Measurements from ENCODE around the gene PARN. TPM values are rescaled to one million over a fixed set of nuclear protein-coding genes. Genes with fewer than 3 reads are reported as not detected.

PARN gene
- polyA plus RNA-seq, 3 donors: 18.4 to 24.4 (median 19.1) TPM

DNA sequence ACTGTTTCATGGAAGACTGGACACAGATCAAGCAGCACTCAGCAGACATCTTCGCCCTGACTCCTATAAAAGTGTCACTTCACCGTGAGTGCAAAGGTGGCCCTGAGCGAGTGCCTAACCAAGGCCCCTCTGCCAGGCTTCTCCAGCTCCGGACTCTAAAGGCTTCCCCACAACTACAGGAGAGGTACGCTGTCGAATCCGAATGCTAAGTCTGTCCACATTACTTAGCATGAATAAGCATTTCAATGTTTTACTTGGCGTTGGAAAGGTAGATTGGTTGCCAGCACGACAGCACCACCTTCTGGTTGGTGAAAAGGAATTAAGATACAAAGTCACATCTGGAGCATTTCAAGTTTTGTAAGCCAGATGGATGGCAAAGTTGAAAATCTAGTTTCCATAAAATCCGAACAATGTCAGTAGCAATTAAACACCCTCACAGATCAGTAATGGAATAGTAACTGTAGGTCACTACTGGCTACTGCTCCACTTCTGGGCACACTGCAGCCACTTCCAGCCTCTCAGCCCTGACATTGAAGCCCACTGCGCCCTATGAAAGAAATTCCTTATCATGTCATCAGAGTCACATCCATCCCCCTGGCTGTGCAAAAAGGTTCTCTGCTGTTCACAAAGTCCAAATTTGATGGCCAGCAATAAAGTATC, 100.9 kb downstream of the PARN start:
- no peaks in the 10 kb centered on the region for H3K27me3 ChIP-seq (ENCODE audit: control insufficient read depth in 2 of 2, insufficient read depth in 2 of 2, low read length in 2 of 2)
- intact Hi-C loops (cut with micrococcal nuclease): loop anchor here (1.0 to 5.0 kb wide), 5 partner anchors 227 to 607 kb away; partner anchors contain the start of gene ERCC4 (in 1 of the 2)
- H3K27ac ChIP-seq (ENCODE audit: low read depth in 1 of 2, low read length in 2 of 2): no peak overlapping the region
- Mint-ChIP-seq H3K4me1 (peaks cover 6% of the 10 kb centered on the region), H3K9me3 (peaks cover 0 to 2% (median 0%) of the 10 kb centered on the region in 7 donors), H3K4me3 (no peak overlapping the region), H3K36me3 (peaks cover 23 to 35% of the 10 kb centered on the region in 2 donors), H3K27me3 (ENCODE audit: low read depth in 3 of 3) (no peaks in the 10 kb centered on the region), H3K27ac (peak overlapping the region in 1 of 7 donors; percentile 49)
- H3K4me3 ChIP-seq (replicated peaks in 1 of 3; ENCODE audit: low read depth in 2 of 3, low read length in 3 of 3): peak overlapping the region in 1 of 3 experiments; percentile 10
- peaks cover 4% of the 10 kb centered on the region in 2 donors for H3K4me1 ChIP-seq (ENCODE audit: control insufficient read depth in 1 of 2, insufficient read depth in 2 of 2, low read length in 2 of 2)
- 78% methylated on average over 3 of the region's 11 CpGs for WGBS (ENCODE audit: insufficient coverage)
- peak overlapping the region; percentile 19 for H2AFZ ChIP-seq (ENCODE audit: insufficient read depth, low read depth, low read length, poor library complexity, severe bottlenecking)
- H3K4me2 ChIP-seq (replicated peaks; ENCODE audit: extremely low read depth, low read length, poor library complexity, severe bottlenecking): peak overlapping the region; percentile 37
- H3K36me3 ChIP-seq (replicated peaks in 1 of 2; ENCODE audit: control insufficient read depth in 1 of 2, insufficient read depth in 2 of 2, low read length in 2 of 2): peaks cover 2 to 22% of the 10 kb centered on the region in 2 donors
- H3K79me2 ChIP-seq (ENCODE audit: insufficient read depth, low read length): no peaks in the 10 kb centered on the region
- no peak overlapping the region for H3K9ac ChIP-seq (ENCODE audit: insufficient read depth, low read length, poor library complexity, severe bottlenecking)
- DNase-seq: peak; percentile 58 to 64 (median 60)
- peaks cover 5% of the 10 kb centered on the region for H4K20me1 ChIP-seq (ENCODE audit: insufficient read depth, low read length)
- no peaks in the 10 kb centered on the region for H3K9me3 ChIP-seq (replicated peaks in 1 of 2; ENCODE audit: control insufficient read depth in 1 of 2, insufficient read depth in 1 of 2, low read length in 2 of 2)
- TF ChIP-seq, protein P1, sequence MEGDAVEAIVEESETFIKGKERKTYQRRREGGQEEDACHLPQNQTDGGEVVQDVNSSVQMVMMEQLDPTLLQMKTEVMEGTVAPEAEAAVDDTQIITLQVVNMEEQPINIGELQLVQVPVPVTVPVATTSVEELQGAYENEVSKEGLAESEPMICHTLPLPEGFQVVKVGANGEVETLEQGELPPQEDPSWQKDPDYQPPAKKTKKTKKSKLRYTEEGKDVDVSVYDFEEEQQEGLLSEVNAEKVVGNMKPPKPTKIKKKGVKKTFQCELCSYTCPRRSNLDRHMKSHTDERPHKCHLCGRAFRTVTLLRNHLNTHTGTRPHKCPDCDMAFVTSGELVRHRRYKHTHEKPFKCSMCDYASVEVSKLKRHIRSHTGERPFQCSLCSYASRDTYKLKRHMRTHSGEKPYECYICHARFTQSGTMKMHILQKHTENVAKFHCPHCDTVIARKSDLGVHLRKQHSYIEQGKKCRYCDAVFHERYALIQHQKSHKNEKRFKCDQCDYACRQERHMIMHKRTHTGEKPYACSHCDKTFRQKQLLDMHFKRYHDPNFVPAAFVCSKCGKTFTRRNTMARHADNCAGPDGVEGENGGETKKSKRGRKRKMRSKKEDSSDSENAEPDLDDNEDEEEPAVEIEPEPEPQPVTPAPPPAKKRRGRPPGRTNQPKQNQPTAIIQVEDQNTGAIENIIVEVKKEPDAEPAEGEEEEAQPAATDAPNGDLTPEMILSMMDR (IDR thresholded peaks at IDR 0.05): peak; percentile 76

DNA sequence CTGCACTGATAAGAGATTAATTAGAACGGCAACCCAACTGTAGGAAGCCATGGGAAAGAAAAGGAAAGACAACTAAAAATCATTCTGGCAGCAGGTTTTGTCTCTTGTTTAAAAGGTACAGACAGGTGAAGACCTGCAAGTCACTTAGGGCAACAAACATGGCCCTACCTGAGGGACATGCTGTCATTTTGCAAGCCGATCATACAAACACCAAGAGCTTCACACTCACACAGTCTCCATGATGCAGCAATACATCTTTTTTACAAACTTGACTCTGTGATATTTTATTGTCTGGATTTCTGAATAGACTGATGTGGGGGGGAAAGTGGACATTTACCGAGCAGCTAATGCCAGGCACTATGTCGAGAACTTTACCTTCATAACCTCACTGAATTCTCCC, 101.8 kb downstream of the PARN start:
- 100% methylated on average over 1 of the region's 4 CpGs for WGBS (ENCODE audit: insufficient coverage)

More for the DNA sequence above, 101.8 kb downstream of the PARN start:
- H3K27ac Mint-ChIP-seq: peak overlapping the region in 1 of 7 donors; percentile 6
- no peaks in the 10 kb centered on the region for H3K27me3 ChIP-seq (ENCODE audit: control insufficient read depth in 2 of 2, insufficient read depth in 2 of 2, low read length in 2 of 2)
- no peak for DNase-seq
- peaks cover 21 to 28% of the 10 kb centered on the region in 2 donors for H3K36me3 Mint-ChIP-seq
- H3K9me3 ChIP-seq (replicated peaks in 1 of 2; ENCODE audit: control insufficient read depth in 1 of 2, insufficient read depth in 1 of 2, low read length in 2 of 2): no peaks in the 10 kb centered on the region
- H3K4me3 Mint-ChIP-seq: no peak overlapping the region
- intact Hi-C loops (cut with micrococcal nuclease): loop anchor here (2.0 to 5.0 kb wide), 4 partner anchors 226 to 606 kb away; partner anchors contain the start of gene ERCC4 (in 1 of the 2)
- peaks cover 4% of the 10 kb centered on the region in 2 donors for H3K4me1 ChIP-seq (ENCODE audit: control insufficient read depth in 1 of 2, insufficient read depth in 2 of 2, low read length in 2 of 2)
- no peak overlapping the region for H2AFZ ChIP-seq (ENCODE audit: insufficient read depth, low read depth, low read length, poor library complexity, severe bottlenecking)
- H3K9ac ChIP-seq (ENCODE audit: insufficient read depth, low read length, poor library complexity, severe bottlenecking): no peak overlapping the region
- H3K79me2 ChIP-seq (ENCODE audit: insufficient read depth, low read length): no peaks in the 10 kb centered on the region
- H3K27me3 Mint-ChIP-seq (ENCODE audit: low read depth in 3 of 3): no peaks in the 10 kb centered on the region
- H4K20me1 ChIP-seq (ENCODE audit: insufficient read depth, low read length): peaks cover 5% of the 10 kb centered on the region
- no peak overlapping the region for H3K4me2 ChIP-seq (replicated peaks; ENCODE audit: extremely low read depth, low read length, poor library complexity, severe bottlenecking)
- no peak overlapping the region for H3K27ac ChIP-seq (ENCODE audit: low read depth in 1 of 2, low read length in 2 of 2)
- no peak overlapping the region for H3K4me3 ChIP-seq (replicated peaks in 1 of 3; ENCODE audit: low read depth in 2 of 3, low read length in 3 of 3)
- peaks cover 0 to 15% of the 10 kb centered on the region in 2 donors for H3K36me3 ChIP-seq (replicated peaks in 1 of 2; ENCODE audit: control insufficient read depth in 1 of 2, insufficient read depth in 2 of 2, low read length in 2 of 2)
- TF ChIP-seq, protein P1 (IDR thresholded peaks at IDR 0.05): no peak
- peaks cover 6% of the 10 kb centered on the region for H3K4me1 Mint-ChIP-seq
- peaks cover 0 to 2% (median 0%) of the 10 kb centered on the region in 7 donors for H3K9me3 Mint-ChIP-seq

Data from CD14-positive monocyte (primary cell).